GM19467 (cell line): ENCODE results near the gene COX17.

Experiments
- ATAC-seq: cut with Tn5 transposase; IDR thresholded peaks from one replicate; pipeline ENCODE4 v1.9.1; 2021; ENCODE audit warnings: mild to moderate bottlenecking, moderate library complexity; ENCODE audit not compliant: unreplicated experiment

Gene COX17

DNA sequence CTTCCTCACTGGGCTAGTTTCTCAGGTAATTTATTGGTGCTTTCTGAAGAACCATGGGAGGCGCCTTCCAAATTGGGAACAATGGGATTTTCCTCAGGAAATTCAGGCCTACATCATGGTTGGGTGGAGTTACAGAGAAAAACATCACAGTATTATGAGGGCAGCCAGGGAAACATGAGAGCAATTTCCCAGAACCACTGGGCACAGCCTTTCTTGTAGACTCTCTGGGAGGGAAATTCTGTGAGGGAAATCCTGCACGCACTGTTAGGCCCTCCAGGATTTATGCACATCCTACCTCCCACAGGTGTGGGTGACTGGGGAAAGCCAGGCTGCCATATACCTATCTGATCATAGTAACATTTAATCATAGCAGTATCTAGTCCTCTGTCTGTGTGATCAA, 30.0 kb downstream of the COX17 start:
- no peak for ATAC-seq

- no peak for ATAC-seq
Measured at GRCh38 chr3:119645813-119646212, 31.4 kb downstream of the COX17 start.

- no peak for ATAC-seq
Measured at GRCh38 chr3:119644481-119644880, 32.7 kb downstream of the COX17 start.

- ATAC-seq = no peak
Measured at GRCh38 chr3:119643528-119643927, 33.7 kb downstream of the COX17 start.

DNA sequence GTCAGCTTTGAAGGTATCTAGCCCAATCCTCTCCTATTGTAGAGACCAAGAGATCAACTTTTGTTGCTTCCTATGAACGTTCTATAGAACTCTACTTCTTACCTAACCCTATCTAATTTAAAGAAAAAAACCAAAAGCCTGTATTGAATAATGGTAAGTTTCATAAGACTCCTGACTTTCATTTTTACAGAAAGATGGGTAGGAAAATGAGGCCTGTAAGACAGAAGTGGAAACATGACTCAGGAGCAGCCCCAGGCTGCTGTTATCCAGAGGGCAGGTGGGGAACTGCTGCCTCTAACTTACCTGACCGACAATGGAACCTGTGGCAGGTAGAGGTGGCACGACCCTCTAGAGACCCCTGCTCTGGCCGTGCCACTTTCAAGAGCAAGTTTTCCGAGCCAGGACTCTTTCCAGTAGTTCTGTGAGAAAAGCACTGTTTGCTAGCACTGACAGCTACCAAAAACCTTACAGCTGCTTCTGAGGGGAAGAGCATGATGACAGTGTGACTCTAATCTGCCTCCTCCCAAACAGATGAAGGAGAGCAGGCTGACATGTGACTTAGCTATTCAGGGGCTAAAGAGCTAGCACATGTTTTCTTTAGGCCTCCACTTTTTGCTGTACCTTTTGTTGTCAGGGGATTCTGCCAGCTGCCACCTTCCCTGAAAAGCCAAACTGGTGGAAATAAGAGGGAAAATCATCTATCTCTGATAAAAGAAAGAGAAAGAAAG, 34.3 kb downstream of the COX17 start:
- ATAC-seq = no peak

GRCh38 chr3:119641416-119641815, 35.8 kb downstream of the COX17 start:
- ATAC-seq = no peak

DNA sequence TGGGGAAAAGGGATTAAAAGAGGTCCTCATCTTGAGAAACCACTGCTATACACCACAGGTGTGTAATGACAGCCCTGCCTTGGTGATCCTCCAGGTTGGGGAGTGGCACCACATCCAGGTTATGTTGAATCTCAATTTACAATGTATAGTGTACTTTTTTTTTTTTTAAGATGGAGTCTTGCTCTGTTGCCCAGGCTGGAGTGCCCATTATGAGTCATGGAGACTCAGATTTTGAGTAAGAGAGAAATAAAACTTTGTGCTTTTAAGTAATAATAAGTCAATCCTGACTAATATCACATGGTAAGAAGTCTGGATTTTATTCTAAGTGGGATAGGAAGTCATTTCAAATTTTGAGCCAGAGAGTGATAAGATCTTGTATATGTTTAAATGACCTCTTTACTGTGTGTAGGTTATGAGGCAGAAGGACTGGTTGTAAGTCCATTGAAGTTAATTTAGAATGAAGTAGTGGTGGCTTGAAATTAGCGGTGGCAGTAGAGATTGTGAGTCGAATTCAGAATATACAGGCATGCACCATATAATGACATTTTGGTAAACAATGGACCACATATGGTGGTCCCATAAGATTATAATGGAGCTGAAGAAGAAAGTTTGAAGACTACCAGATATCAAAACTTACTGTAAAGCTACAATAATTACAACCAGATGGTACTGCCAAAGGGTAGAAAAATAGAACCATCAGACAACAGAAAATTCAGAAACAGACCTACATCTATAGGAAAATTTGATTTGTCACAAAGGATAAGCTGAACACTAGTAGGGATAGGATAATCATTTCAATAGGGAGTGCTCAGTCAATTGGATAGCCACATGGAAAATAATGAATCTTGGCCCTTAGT, 37.5 kb downstream of the COX17 start:
- no peak for ATAC-seq

- ATAC-seq = peak; percentile 31
Measured at GRCh38 chr3:119637679-119638477, 39.3 kb downstream of the COX17 start.

- ATAC-seq = no peak
Measured at GRCh38 chr3:119636891-119637611, 40.2 kb downstream of the COX17 start.

GRCh38 chr3:119636249-119636648, 41.0 kb downstream of the COX17 start:
- no peak for ATAC-seq

DNA sequence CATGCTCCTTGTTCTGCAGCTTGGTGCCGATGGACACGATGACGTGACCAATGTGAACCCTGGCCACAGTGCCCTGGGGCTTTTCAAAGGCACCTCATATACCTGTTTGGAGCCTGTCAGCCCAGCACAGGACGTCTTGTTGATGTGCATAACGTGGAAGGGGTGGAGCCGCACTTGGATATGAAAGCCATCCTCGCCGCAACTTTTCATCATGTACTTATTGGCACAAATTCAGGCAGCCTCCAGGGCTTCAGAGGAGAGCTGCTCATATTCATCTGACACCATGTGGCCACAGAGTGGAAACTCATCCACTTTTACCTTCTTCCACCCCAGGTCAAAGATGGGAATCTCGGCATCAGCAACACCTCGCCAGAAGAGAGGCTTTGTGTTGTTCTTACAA, 41.5 kb downstream of the COX17 start:
- ATAC-seq = no peak

DNA sequence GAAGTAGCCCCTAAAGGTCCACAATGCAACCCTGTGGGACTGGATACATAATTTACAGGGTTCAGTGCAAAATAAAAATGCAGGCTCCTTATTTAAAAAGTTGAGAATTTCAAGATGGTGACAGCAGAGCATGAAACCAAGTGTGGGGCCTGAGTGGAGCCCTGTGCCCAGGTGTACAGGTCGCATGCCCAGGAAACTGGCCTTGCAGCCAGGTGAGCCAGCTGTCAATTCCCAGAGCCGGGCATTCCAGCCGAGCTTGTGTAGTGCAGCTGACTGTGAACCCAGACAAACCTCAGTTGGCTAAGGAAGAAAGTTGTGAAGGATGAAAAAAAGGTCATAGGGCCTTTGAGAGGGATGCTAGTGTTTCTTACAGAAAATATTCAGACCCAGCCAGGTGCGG, 44.4 kb downstream of the COX17 start:
- ATAC-seq = no peak

DNA sequence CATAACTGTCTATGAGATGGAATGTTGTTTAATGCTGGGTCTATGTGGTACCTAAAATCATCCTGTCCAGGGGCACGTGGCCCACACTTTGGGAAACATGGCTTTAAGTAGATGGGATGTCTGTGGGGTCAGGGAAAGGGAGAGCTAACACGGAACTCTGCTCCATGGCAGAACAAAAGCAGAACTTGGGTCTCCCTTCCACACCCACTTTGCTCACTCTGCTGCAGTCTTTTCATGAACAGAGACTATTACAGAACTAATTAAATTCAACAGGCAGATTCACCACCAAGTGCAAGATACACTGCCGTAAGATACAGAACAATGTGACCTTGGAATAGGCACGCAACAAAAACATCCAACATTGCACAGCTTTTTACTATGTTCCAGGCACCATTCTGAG, 45.0 kb downstream of the COX17 start:
- ATAC-seq = no peak

DNA sequence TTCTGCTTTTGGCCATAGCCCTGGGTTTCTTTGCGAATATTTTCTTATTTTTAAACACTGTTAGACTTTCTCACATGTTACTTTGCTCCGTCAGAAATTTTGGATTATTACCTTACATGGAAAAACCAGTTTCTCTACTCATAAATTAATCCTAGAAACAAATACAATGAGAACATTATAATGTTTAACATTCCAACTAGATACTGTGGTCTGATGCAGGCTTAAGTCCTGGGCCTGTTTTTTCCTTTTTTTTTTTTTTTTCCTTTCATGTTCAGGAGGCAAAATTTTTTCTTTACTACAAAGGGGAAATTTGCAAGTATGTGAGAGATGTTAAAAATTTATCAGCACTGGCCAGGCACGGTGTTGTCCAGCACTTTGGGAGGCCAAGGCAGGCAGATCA, 45.7 kb downstream of the COX17 start:
- no peak for ATAC-seq

DNA sequence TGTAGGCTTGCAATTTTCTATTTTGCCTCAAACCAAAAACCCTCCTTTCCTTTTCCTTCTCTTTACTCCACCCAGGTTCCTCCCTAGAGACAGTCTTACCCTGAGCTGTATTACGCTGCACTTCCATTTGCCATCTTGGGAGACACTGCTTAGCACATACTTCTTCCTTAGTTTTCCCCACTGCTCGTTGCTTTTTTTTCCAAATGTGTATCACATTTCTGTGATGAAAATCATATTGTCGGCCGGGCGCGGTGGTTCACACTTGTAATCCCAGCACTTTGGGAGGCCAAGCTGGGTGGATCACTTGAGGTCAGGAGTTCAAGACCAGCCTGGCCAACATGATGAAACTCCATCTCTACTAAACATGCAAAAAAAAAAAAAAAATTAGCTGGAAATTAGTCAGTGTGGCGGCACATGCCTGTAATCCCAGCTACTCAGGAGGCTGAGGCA, 46.3 kb downstream of the COX17 start:
- ATAC-seq = no peak

DNA sequence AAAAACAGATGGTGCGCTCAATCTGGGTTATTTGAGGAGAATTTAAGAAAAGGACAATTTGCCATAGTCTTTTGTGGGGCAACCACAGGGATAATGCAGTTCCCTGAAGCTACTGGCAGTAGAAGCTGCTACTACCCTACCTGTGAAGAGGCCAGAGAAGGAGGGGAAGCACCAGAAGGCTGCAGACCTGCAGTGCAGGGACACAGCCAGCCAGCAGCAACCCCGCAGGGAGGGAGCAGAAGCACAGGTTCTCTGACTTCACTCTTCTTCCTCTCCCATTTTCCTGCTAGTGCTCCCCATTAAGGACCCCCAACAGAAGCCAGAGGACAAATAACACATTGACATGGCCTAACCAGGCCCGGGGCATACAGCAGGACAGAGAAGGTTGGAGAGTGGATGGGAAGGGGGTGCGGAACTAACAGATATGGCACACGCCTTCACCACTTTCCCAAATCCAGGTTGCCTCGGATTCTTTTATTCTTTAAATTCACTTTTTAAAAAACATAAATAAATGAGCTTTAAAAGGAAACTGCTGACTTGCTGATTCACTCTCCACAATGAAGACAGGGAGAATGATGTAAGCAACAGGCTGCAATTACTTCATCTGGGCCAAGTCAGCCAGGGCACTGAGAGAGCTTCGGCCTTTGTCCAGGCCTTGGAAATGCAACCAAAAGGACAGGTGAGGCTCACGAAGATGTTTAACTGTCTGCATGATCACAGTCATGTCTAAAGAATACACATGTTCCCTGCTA, 46.9 kb downstream of the COX17 start:
- ATAC-seq = no peak

DNA sequence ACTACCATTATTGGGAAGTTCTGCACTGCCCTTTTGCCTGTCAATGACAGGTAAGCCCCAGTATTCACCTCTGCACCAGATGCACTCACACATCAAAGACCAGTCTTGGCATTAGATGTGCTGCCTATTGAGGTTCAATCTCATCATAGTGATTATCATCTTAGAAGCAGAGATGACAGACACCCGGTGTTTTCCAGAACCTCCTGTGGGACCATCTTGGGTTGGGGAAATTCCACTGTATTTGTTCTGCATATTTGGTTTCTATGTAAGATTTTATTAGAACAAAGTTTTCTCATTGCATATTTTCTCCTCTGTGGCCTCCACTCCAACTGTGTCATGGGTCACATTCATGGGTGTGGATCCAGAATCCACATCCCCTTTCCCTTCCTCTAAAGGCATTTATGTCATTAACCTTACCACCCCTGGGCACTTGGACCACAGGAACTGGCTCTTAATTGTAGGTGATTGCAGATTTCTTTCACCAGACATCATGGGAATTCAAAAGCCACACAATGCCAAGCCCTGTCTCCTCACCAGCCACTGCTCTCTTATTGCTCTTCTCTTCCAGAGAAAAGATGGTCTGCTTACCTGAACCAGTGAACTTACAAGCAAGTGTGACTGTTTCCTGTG, 48.3 kb downstream of the COX17 start:
- peak; percentile 32 for ATAC-seq

GRCh38 chr3:119628390-119628789, 48.8 kb downstream of the COX17 start:
- peak; percentile 65 for ATAC-seq

DNA sequence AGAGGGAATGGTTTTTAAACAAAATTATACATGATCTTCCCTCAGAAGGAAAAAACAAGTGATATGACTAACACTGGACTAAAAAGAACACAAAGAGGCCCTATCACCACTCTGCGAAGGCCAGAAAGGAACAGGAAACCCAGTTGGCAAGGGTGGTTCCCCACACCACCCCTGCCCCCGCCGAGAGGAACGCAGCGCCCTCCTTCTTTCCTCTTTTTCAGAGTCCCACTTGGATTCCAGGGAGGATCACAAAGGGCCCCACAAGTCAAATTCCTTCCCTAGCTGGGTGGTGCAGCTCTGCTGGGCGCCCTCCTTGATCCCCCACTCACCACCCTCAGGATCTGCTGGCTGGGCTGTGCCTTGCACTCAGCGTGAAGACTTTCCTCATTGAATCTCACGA, 49.7 kb downstream of the COX17 start:
- ATAC-seq = no peak

DNA sequence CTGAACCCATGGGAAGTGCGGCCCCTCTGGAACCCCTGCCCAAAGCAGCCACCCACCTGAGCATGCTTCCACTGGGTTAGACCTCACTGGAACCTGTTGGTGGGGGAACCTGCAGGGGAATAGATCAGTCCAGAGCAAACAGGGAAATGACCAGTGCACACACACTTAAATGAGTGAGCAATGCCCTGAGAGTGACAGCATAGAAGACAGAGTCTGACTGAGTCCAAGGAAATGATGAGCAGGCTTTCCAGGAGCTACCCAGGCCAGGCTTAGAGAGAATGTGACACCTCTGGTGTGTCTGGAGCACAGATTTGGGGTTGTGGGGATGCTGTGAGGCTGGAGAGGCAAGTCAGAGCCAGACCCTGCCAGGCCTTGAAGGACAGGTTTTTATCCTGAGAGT, 51.0 kb downstream of the COX17 start:
- ATAC-seq = no peak
